Lung (tissue), 12 donors: ENCODE measurements around the gene EDAR. TPM values are rescaled to one million over a fixed set of nuclear protein-coding genes. Genes with fewer than 3 reads are reported as not detected.

Experiments used
- ATAC-seq: fragments of 200-7000 bp; cut with Tn5 transposase; one replicate; pipeline ENCODE4 v1.9.1; 2020; ENCODE audit warnings: moderate number of reproducible peaks; ENCODE audit not compliant: insufficient read depth, low FRiP score
- DNase-seq, 3 donors: peaks; one replicate each; pipeline ENCODE4 v3.0.0-alpha.2; 2013 to 2017
- H3K27ac ChIP-seq, 2 donors: one replicate each; pipeline ENCODE4 v1.5.1; 2013; ENCODE audit warnings: mild to moderate bottlenecking in 2 of 2, moderate library complexity in 2 of 2, control low read depth in 1 of 2, inconsistent platforms in 1 of 2, low read depth in 1 of 2, low read length in 1 of 2
- H3K27me3 ChIP-seq, 3 donors: one replicate each; pipeline ENCODE4 v1.5.1; 2013; ENCODE audit warnings: low read length in 2 of 3; ENCODE audit not compliant: control insufficient read depth in 3 of 3, insufficient read depth in 3 of 3
- H3K36me3 ChIP-seq, 4 donors: one replicate each; pipeline ENCODE4 v1.5.1; 2013; ENCODE audit warnings: low read length in 4 of 4, mild to moderate bottlenecking in 1 of 4, moderate library complexity in 1 of 4; ENCODE audit not compliant: control insufficient read depth in 4 of 4, insufficient read depth in 4 of 4
- H3K4me1 ChIP-seq, 5 donors: one replicate each; pipeline ENCODE4 v1.5.1; 2013; ENCODE audit warnings: low read length in 5 of 5, mild to moderate bottlenecking in 2 of 5, moderate library complexity in 1 of 5; ENCODE audit not compliant: control insufficient read depth in 5 of 5, insufficient read depth in 5 of 5
- H3K4me3 ChIP-seq: one replicate; pipeline ENCODE4 v1.5.1; 2013; ENCODE audit warnings: mild to moderate bottlenecking, control low read depth, moderate library complexity
- H3K9ac ChIP-seq, 2 donors: one replicate each; pipeline ENCODE4 v1.5.1; 2013; ENCODE audit warnings: low read length in 2 of 2, control low read depth in 1 of 2; ENCODE audit not compliant: insufficient read depth in 1 of 2
- H3K9me3 ChIP-seq, 4 donors: one replicate each; pipeline ENCODE4 v1.5.1; 2013; ENCODE audit warnings: low read length in 3 of 4, mild to moderate bottlenecking in 1 of 4, moderate library complexity in 1 of 4; ENCODE audit not compliant: control insufficient read depth in 4 of 4, insufficient read depth in 3 of 4
- CTCF ChIP-seq: IDR thresholded peaks from 2 replicates; pipeline ENCODE4 v1.5.1; 2012; ENCODE audit warnings: mild to moderate bottlenecking; ENCODE audit errors: control extremely low read depth, extremely low read depth
- WGBS, 2 donors: extraction: QIAGEN DNeasy Blood & Tissue Kit; methylation state at CpG; one replicate each; pipeline ENCODE4 v1.1.7; 2013; 5-methylcytosine and 5-hydroxymethylcytosine counted together
- polyA plus RNA-seq, 2 donors: library from polyadenylated mRNA; stranded (reverse); fragments of 200-250 nt; gene quantifications; one replicate each; pipeline ENCODE4 v1.2.1, GENCODE V29; 2013
- total RNA-seq, 2 donors: library from RNA; depleted of rRNA in 1 of 2; stranded (reverse); fragments of >200 nt in 1 of 2; gene quantifications; one replicate each; pipeline ENCODE4 v1.2.1, GENCODE V29; 2014 to 2021
- donor health status: control.
- donor health status: control.
- donor health status: Bipolar disorder and iron deficiency.
- donor health status: healthy.
- donor health status: DM: yes; HTN: yes; CAD: no.

EDAR gene
- total and polyA plus RNA-seq, 4 donors, result 0.02 to 0.37 (median 0.10) TPM; not detected in 1

- Histone ChIP-seq H3K27ac (no peak overlapping the region), H3K9ac (no peak overlapping the region), H3K27me3 (no peaks in the 10 kb centered on the region), H3K36me3 (no peaks in the 10 kb centered on the region), H3K4me1 (peaks cover 0 to 26% (median 5%) of the 10 kb centered on the region in 5 donors), H3K4me3 (no peak overlapping the region), H3K9me3 (peaks cover 0 to 2% (median 0%) of the 10 kb centered on the region in 4 donors)
- DNase-seq (no peak), ATAC-seq (no peak)
- no peak for TF ChIP-seq CTCF
- WGBS, 2 donors, result 88 to 92% methylated on average over 5 of the region's 5 CpGs
Measured at GRCh38 chr2:109028738-109029489, 39.9 kb upstream of the EDAR start.

GRCh38 chr2:109028277-109028676, 39.3 kb upstream of the EDAR start:
- peaks cover 0 to 2% (median 0%) of the 10 kb centered on the region in 4 donors for H3K9me3 ChIP-seq
- no peak overlapping the region for H3K27ac ChIP-seq
- H3K27me3 ChIP-seq, result no peaks in the 10 kb centered on the region
- no peak for TF ChIP-seq CTCF
- peaks cover 0 to 26% (median 5%) of the 10 kb centered on the region in 5 donors for H3K4me1 ChIP-seq
- DNase-seq (no peak), ATAC-seq (no peak)
- H3K4me3 ChIP-seq, result no peak overlapping the region
- whole genome bisulfite sequencing, 2 donors, result 91 to 93% methylated on average over 6 of the region's 6 CpGs
- no peaks in the 10 kb centered on the region for H3K36me3 ChIP-seq
- no peak overlapping the region for H3K9ac ChIP-seq

- ATAC-seq, result no peak
- WGBS, 2 donors, result 97 to 98% methylated on average over 3 to 5 of the region's 5 CpGs
- H3K9me3 ChIP-seq, result peaks cover 0 to 2% (median 0%) of the 10 kb centered on the region in 4 donors
Measured at GRCh38 chr2:109027702-109028101, 38.7 kb upstream of the EDAR start.

More at GRCh38 chr2:109027702-109028101, 38.7 kb upstream of the EDAR start:
- Histone ChIP-seq H3K36me3 (no peaks in the 10 kb centered on the region), H3K9ac (no peak overlapping the region), H3K27me3 (no peaks in the 10 kb centered on the region), H3K4me1 (peaks cover 0 to 25% (median 5%) of the 10 kb centered on the region in 5 donors), H3K27ac (no peak overlapping the region), H3K4me3 (no peak overlapping the region)
- DNase-seq, result no peak
- TF ChIP-seq CTCF, result no peak
